Left ventricle myocardium inferior (tissue), 1 donor: ENCODE data around the gene MANSC4. TPM values are rescaled to one million over a fixed set of nuclear protein-coding genes. Genes with fewer than 3 reads are reported as not detected.

Experiments used
- DNase-seq: peaks from one replicate; pipeline ENCODE4 v3.0.0-alpha.2; 2020
- H3K27ac ChIP-seq: fragments of 200-600 bp; replicated peaks from 2 replicates; pipeline ENCODE4 v1.8.0; 2021
- H3K27me3 ChIP-seq: fragments of 200-600 bp; 2 replicates; pipeline ENCODE4 v1.8.0; 2021; ENCODE audit warnings: low read depth
- H3K36me3 ChIP-seq: fragments of 200-600 bp; 2 replicates; pipeline ENCODE4 v1.8.0; 2021
- H3K4me1 ChIP-seq: fragments of 200-600 bp; 2 replicates; pipeline ENCODE4 v1.8.0; 2021
- H3K4me3 ChIP-seq: fragments of 200-600 bp; 2 replicates; pipeline ENCODE4 v1.8.0; 2021; ENCODE audit warnings: mild to moderate bottlenecking, moderate library complexity
- H3K9me3 ChIP-seq: fragments of 200-600 bp; replicated peaks from 2 replicates; pipeline ENCODE4 v1.8.0; 2021
- intact Hi-C: fragments of 100-400 bp; cut with micrococcal nuclease; formaldehyde crosslinking; loops from one replicate; pipeline ENCODE4 v1.11.0; 2022
- total RNA-seq: library from RNA; stranded (reverse); fragmentation: NEBNext Ultra II Directional; extraction: Animal tissue kit (Norgen Biotek cat#: 25700); gene quantifications from one replicate; pipeline ENCODE4 v1.2.1, GENCODE V29; 2021
- TF ChIP-seq, protein P1 (sequence below): fragments of 200-600 bp; IDR thresholded peaks from 2 replicates; pipeline ENCODE4 v1.8.0; 2021; ENCODE audit warnings: antibody characterized with exemption, mild to moderate bottlenecking, borderline replicate concordance
- donor health status: DM: no; HTN: yes; CAD: no; lungs with severe emphysema.

The MANSC4 gene
- total RNA-seq, 1 donor from 2014 or later: not detected

DNA sequence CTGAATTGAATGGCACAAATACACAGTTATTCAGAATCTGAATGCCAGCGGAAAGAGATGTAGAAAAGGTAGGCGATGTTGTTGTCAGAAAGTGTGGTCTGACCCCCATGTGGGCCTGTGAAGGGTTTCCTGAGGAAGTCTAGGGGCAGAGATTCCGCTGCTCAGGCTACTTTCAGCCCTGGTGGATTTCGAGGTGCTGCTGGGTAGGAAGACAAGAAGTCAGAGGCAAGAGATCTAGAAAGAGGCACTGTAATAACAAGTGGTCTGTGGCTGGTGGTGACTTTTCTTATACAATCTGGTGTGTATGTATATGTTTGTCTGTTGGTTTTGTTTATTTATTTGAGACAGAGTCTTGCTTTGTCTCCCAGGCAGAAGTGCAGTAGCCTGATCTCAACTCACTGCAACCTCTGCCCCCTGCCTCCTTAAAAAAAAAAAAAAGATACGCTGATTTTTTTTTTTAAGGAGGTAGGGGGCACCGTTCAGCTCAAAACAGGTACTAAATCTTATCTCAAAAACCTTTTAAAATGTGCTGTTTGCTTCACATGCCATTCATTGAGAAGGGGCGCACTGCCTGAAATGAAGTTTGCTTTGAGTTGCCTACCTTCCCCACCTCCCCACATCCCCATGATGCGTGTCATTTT, 27.1 kb upstream of the MANSC4 start:
- Histone ChIP-seq H3K36me3 (no peaks in the 10 kb centered on the region), H3K27ac (no peak overlapping the region), H3K4me1 (no peaks in the 10 kb centered on the region), H3K9me3 (no peaks in the 10 kb centered on the region), H3K4me3 (no peak overlapping the region), H3K27me3 (peaks cover 16% of the 10 kb centered on the region)
- TF ChIP-seq, protein P1, sequence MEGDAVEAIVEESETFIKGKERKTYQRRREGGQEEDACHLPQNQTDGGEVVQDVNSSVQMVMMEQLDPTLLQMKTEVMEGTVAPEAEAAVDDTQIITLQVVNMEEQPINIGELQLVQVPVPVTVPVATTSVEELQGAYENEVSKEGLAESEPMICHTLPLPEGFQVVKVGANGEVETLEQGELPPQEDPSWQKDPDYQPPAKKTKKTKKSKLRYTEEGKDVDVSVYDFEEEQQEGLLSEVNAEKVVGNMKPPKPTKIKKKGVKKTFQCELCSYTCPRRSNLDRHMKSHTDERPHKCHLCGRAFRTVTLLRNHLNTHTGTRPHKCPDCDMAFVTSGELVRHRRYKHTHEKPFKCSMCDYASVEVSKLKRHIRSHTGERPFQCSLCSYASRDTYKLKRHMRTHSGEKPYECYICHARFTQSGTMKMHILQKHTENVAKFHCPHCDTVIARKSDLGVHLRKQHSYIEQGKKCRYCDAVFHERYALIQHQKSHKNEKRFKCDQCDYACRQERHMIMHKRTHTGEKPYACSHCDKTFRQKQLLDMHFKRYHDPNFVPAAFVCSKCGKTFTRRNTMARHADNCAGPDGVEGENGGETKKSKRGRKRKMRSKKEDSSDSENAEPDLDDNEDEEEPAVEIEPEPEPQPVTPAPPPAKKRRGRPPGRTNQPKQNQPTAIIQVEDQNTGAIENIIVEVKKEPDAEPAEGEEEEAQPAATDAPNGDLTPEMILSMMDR: no peak
- no peak for DNase-seq
- intact Hi-C loops: no loop called here

- peaks cover 14% of the 10 kb centered on the region for H3K27me3 ChIP-seq
- DNase-seq: no peak
- no peak overlapping the region for H3K4me3 ChIP-seq
- H3K9me3 ChIP-seq: no peaks in the 10 kb centered on the region
- H3K27ac ChIP-seq: no peak overlapping the region
- H3K4me1 ChIP-seq: no peaks in the 10 kb centered on the region
- no peaks in the 10 kb centered on the region for H3K36me3 ChIP-seq
- TF ChIP-seq, protein P1: no peak
- intact Hi-C loops: no loop called here
These were observed 26.2 kb upstream of the MANSC4 start for GRCh38 chr12:27806259-27806658.

GRCh38 chr12:27805238-27805637, 25.2 kb upstream of the MANSC4 start:
- TF ChIP-seq, protein P1: no peak
- no peaks in the 10 kb centered on the region for H3K36me3 ChIP-seq
- H3K27ac ChIP-seq: no peak overlapping the region
- no peak for DNase-seq
- intact Hi-C loops: no loop called here
- peaks cover 8% of the 10 kb centered on the region for H3K27me3 ChIP-seq
- H3K4me1 ChIP-seq: no peaks in the 10 kb centered on the region
- no peaks in the 10 kb centered on the region for H3K9me3 ChIP-seq
- H3K4me3 ChIP-seq: no peak overlapping the region

GRCh38 chr12:27802936-27803335, 22.9 kb upstream of the MANSC4 start:
- peaks cover 17% of the 10 kb centered on the region for H3K36me3 ChIP-seq
- intact Hi-C loops: no loop called here
- H3K27me3 ChIP-seq: no peaks in the 10 kb centered on the region
- H3K4me3 ChIP-seq: no peak overlapping the region
- H3K27ac ChIP-seq: no peak overlapping the region
- H3K9me3 ChIP-seq: no peaks in the 10 kb centered on the region
- TF ChIP-seq, protein P1: no peak
- no peaks in the 10 kb centered on the region for H3K4me1 ChIP-seq
- no peak for DNase-seq

DNA sequence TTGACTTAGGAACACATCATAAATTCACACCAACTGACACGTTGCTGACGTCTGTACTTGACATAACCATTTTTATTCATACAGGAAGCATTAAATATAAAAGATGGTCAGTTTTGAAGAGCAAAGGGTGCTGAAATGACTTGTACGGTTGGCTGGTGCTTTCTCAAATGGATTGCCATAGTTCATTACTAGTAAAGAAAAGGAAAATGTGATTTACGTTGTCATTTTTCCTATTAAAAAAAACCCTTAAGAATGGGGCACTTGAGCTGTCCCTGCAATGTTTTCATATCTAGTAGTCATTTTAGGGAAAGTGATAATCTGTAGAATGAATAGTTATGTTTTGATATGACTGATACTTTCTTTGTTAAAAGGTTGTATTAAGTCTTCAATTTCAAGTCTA, 22.5 kb upstream of the MANSC4 start:
- TF ChIP-seq, protein P1: no peak
- H3K36me3 ChIP-seq: peaks cover 22% of the 10 kb centered on the region
- H3K9me3 ChIP-seq: no peaks in the 10 kb centered on the region
- intact Hi-C loops: no loop called here
- H3K27ac ChIP-seq: no peak overlapping the region
- DNase-seq: no peak
- H3K27me3 ChIP-seq: no peaks in the 10 kb centered on the region
- H3K4me1 ChIP-seq: no peaks in the 10 kb centered on the region
- no peak overlapping the region for H3K4me3 ChIP-seq
